Natural killer cell (primary cell): ENCODE data around the gene STK24. TPM values are rescaled to one million over a fixed set of nuclear protein-coding genes. Genes with fewer than 3 reads are reported as not detected.

Experiments
- ATAC-seq, 3 donors: fragments of 150-1000 bp in 2 of 3; fragments of 200-7000 bp in 1 of 3; cut with Tn5 transposase; 1 replicate in 1 of 3; 2 replicates in 2 of 3; pipeline ENCODE4 v1.10.0; 2021; ENCODE audit warnings: mild to moderate bottlenecking in 2 of 3, moderate library complexity in 2 of 3
- DNase-seq, 2 donors: peaks; one replicate each; pipeline versions ENCODE4 v3.0.0 to v3.0.0-alpha.2; 2013 to 2021; ENCODE audit warnings: mixed read lengths in 1 of 2
- H3K27ac ChIP-seq: one replicate; pipeline ENCODE4 v1.5.1; 2013; ENCODE audit warnings: mild to moderate bottlenecking, low read length
- H3K27me3 ChIP-seq: one replicate; pipeline ENCODE4 v1.6.1; 2013; ENCODE audit warnings: low read length; ENCODE audit not compliant: control insufficient read depth, insufficient read depth
- H3K36me3 ChIP-seq: one replicate; pipeline ENCODE4 v1.6.1; 2013; ENCODE audit warnings: low read length; ENCODE audit not compliant: control insufficient read depth, insufficient read depth
- H3K4me1 ChIP-seq: one replicate; pipeline ENCODE4 v1.6.1; 2013; ENCODE audit warnings: low read length; ENCODE audit not compliant: control insufficient read depth, insufficient read depth
- H3K4me3 ChIP-seq: one replicate; pipeline ENCODE4 v1.5.1; 2013; ENCODE audit warnings: low read length
- H3K9me3 ChIP-seq: one replicate; pipeline ENCODE4 v1.6.1; 2013; ENCODE audit warnings: low read length; ENCODE audit not compliant: control insufficient read depth, insufficient read depth
- H3K27ac Mint-ChIP-seq, 2 donors: one replicate each; pipeline ENCODE4 v1.8.0; 2022; ENCODE audit warnings: mild to moderate bottlenecking in 2 of 2, mixed read lengths in 2 of 2, moderate library complexity in 1 of 2
- H3K27me3 Mint-ChIP-seq, 2 donors: one replicate each; pipeline ENCODE4 v1.8.0; 2022; ENCODE audit warnings: low read depth in 2 of 2, mixed read lengths in 2 of 2
- H3K36me3 Mint-ChIP-seq: one replicate; pipeline ENCODE4 v1.8.0; 2022; ENCODE audit warnings: mixed read lengths
- H3K4me1 Mint-ChIP-seq, 2 donors: one replicate each; pipeline ENCODE4 v1.8.0; 2022; ENCODE audit warnings: mixed read lengths in 2 of 2
- H3K4me3 Mint-ChIP-seq: one replicate; pipeline ENCODE4 v1.8.0; 2022; ENCODE audit warnings: mild to moderate bottlenecking, moderate library complexity, mixed read lengths
- H3K9me3 Mint-ChIP-seq, 2 donors: one replicate each; pipeline ENCODE4 v1.8.0; 2022; ENCODE audit warnings: mixed read lengths in 2 of 2
- WGBS: methylation state at CpG from one replicate; pipeline ENCODE4 v1.1.7; 2013; ENCODE audit warnings: missing lambda C conversion rate; ENCODE audit not compliant: insufficient coverage; 5-methylcytosine and 5-hydroxymethylcytosine counted together
- intact Hi-C: fragments of 100-400 bp; cut with micrococcal nuclease; formaldehyde crosslinking; loops from one replicate; pipeline ENCODE4 v1.14.2; 2022
- total RNA-seq, 4 donors: library from RNA; stranded (reverse); fragments of 120-200 nt in 1 of 4; gene quantifications; one replicate each; pipeline versions ENCODE4 v1.2.3 to v1.2.4, GENCODE V29; 2013 to 2022
- TF ChIP-seq, protein P1 (sequence below): fragments of 200-600 bp; IDR thresholded peaks from one replicate; pipeline ENCODE4 v1.8.0; 2022; ENCODE audit warnings: antibody characterized with exemption

STK24 gene
- total RNA-seq, 3 donors from 2014 or later (not counting 1 experiment from before 2014, with no cell fraction given), result 64.5 to 78.4 (median 70.4) TPM

DNA sequence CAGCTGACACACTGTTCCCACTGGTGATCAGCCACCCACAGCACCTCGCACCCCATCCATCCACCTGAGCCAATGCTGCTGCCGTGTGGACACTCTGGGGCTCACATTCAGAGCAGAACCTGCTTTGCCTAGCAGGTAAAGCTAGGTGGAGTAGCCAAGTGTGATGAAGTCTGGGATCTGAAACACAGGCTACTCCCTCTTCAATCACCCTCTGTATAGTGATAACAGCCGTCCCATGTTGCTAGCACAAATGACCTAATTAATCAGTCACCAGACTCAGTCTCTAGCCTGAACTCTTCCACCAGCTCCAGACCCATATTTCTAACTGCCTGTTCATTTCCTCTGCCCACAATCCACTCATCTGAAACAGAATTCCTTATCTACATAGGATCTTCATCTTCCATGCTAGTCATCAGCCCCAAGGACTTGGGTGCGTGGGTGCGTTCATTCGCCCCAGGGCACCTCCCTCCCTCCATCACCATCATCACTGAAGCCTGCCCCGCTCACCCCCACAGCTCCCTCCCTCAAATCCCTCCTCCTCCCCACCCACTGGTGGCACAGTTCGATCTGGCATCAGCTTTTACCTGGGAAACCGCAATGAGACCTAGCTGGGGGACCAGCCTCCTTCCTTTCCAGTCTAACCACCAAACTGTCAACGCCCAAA, 19.8 kb downstream of the STK24 start:
- 71% methylated on average over 10 of the region's 10 CpGs for whole genome bisulfite sequencing
- Histone ChIP-seq H3K27me3 (no peaks in the 10 kb centered on the region), H3K27ac (no peak overlapping the region), H3K4me1 (peaks cover 24% of the 10 kb centered on the region), H3K36me3 (peaks cover 2% of the 10 kb centered on the region), H3K4me3 (no peak overlapping the region), H3K9me3 (no peaks in the 10 kb centered on the region)
- H3K27ac Mint-ChIP-seq, result peak overlapping the region in 1 of 2 donors; percentile 56
- peaks cover 69 to 86% of the 10 kb centered on the region in 2 donors for H3K4me1 Mint-ChIP-seq
- H3K4me3 Mint-ChIP-seq, result no peak overlapping the region
- ATAC-seq (no peak), DNase-seq (no peak)
- intact Hi-C loops, result no loop called here
- H3K36me3 Mint-ChIP-seq, result no peaks in the 10 kb centered on the region
- no peaks in the 10 kb centered on the region for H3K9me3 Mint-ChIP-seq
- H3K27me3 Mint-ChIP-seq, result no peaks in the 10 kb centered on the region
- TF ChIP-seq, protein P1, sequence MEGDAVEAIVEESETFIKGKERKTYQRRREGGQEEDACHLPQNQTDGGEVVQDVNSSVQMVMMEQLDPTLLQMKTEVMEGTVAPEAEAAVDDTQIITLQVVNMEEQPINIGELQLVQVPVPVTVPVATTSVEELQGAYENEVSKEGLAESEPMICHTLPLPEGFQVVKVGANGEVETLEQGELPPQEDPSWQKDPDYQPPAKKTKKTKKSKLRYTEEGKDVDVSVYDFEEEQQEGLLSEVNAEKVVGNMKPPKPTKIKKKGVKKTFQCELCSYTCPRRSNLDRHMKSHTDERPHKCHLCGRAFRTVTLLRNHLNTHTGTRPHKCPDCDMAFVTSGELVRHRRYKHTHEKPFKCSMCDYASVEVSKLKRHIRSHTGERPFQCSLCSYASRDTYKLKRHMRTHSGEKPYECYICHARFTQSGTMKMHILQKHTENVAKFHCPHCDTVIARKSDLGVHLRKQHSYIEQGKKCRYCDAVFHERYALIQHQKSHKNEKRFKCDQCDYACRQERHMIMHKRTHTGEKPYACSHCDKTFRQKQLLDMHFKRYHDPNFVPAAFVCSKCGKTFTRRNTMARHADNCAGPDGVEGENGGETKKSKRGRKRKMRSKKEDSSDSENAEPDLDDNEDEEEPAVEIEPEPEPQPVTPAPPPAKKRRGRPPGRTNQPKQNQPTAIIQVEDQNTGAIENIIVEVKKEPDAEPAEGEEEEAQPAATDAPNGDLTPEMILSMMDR, result no peak

DNA sequence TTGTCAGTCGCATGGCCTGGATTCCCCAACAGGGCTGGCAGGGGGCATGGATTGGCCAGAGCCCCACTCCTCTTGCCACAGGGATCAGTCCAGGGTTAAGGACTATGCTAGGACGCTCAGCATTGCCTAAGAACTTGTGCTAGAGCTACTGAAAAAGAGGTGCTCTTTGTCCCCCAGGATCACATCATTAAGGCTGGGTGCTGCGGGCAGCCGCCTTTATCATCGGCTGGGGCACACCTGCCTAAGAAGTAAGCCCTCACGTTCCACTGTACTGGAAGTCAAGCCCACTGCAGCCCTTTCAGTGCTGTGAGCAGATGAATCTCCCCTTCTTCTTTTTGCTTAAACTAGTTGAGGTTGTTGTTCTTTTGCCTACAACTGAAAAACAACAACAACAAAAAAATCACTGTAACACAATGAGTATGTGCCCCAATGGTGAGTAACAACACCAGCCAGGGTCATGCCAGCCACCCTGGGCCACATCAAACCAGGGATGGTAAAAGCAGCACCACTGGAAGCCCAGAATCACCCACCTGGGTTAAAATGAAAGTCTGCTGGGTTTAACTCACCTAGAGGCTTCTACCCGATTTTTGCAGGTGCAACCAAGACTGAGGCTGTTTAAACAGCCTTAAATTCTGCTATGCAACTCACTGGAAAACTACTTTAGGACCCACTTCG, 20.6 kb downstream of the STK24 start:
- H3K27me3 ChIP-seq, result no peaks in the 10 kb centered on the region
- no peak overlapping the region for H3K4me3 ChIP-seq
- no peaks in the 10 kb centered on the region for H3K27me3 Mint-ChIP-seq
- intact Hi-C loops, result no loop called here
- ATAC-seq, result no peak
- H3K4me1 Mint-ChIP-seq, result peaks cover 73 to 87% of the 10 kb centered on the region in 2 donors
- H3K4me3 Mint-ChIP-seq, result no peak overlapping the region
- DNase-seq, result no peak
- H3K27ac Mint-ChIP-seq, result peak overlapping the region in 1 of 2 donors; percentile 56
- WGBS, result 93% methylated on average over 8 of the region's 8 CpGs
- H3K27ac ChIP-seq, result no peak overlapping the region
- H3K9me3 ChIP-seq, result no peaks in the 10 kb centered on the region
- H3K36me3 ChIP-seq, result peaks cover 6% of the 10 kb centered on the region
- peaks cover 24% of the 10 kb centered on the region for H3K4me1 ChIP-seq
- no peaks in the 10 kb centered on the region for H3K9me3 Mint-ChIP-seq
- TF ChIP-seq, protein P1, result no peak
- H3K36me3 Mint-ChIP-seq, result no peaks in the 10 kb centered on the region

DNA sequence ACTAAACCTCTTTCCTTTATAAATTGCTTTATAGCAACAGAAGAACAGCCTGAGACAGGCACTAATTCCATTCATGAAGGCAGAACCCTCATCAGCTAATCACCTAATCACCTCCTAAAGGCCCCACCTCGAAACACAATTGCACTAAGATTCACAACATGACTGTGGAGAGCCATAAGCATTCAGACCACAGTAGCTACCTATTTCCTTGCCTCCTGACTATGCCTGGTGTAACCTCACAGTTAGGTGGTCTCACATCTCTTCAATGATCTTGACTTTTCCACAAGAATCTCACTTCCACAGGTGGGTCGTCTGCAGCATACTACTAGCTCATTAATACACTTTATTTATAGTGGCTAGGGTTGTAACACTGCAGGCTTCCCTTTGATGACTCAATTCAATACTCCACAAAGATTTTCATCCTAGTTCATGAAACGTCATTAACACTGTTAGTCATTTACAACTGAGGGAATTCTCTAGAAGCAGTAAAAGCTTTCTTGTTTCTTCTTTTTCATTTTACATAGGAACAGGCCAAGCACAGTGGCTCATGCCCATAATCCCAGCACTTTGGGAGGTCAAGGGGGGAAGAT, 27.1 kb downstream of the STK24 start:
- Histone ChIP-seq H3K27ac (no peak overlapping the region), H3K9me3 (no peaks in the 10 kb centered on the region), H3K4me3 (no peak overlapping the region), H3K36me3 (peaks cover 7% of the 10 kb centered on the region), H3K27me3 (no peaks in the 10 kb centered on the region), H3K4me1 (peaks cover 22% of the 10 kb centered on the region)
- H3K27ac Mint-ChIP-seq, result peak overlapping the region; percentile 3 to 59
- intact Hi-C loops, result no loop called here
- no peak overlapping the region for H3K4me3 Mint-ChIP-seq
- H3K27me3 Mint-ChIP-seq, result no peaks in the 10 kb centered on the region
- H3K9me3 Mint-ChIP-seq, result no peaks in the 10 kb centered on the region
- DNase-seq (no peak), ATAC-seq (no peak)
- TF ChIP-seq, protein P1, result no peak
- no peaks in the 10 kb centered on the region for H3K36me3 Mint-ChIP-seq
- H3K4me1 Mint-ChIP-seq, result peaks cover 60 to 67% of the 10 kb centered on the region in 2 donors
- WGBS, result 74% methylated on average over 3 of the region's 3 CpGs
